Measurements from ENCODE around the gene KSR1. TPM values are rescaled to one million over a fixed set of nuclear protein-coding genes. Genes with fewer than 3 reads are reported as not detected.

The KSR1 gene
- total RNA-seq, 1 donor from 2014 or later, result 114 TPM

GRCh38 chr17:27593857-27594255 lies 137.6 kb downstream of the KSR1 start:
- ChIA-PET POLR2A (interaction anchor here (0.8 kb wide), 1 partner anchor 138 kb away, joined by 4 read pairs; no protein-coding TSS in a partner anchor), CTCF (no interaction called here)
- Mint-ChIP-seq H3K36me3 (ENCODE audit: low read depth) (peaks cover 59% of the 10 kb centered on the region), H3K27me3 (no peaks in the 10 kb centered on the region), H3K4me3 (no peak overlapping the region), H3K27ac (no peak overlapping the region), H3K9me3 (no peaks in the 10 kb centered on the region), H3K4me1 (no peaks in the 10 kb centered on the region)
- intact Hi-C loops (cut with micrococcal nuclease), result no loop called here
- DNase-seq (no peak), ATAC-seq (ENCODE audit: low read depth) (no peak)
- TF ChIP-seq CTCF (IDR thresholded peaks at IDR 0.05), result no peak

GRCh38 chr17:27595208-27595607 lies 139.0 kb downstream of the KSR1 start:
- no peak for ATAC-seq (ENCODE audit: low read depth)
- ChIA-PET POLR2A (no interaction called here), CTCF (interaction anchor here (1.3 to 1.5 kb wide), 2 partner anchors 215 to 358 kb away, joined by 4 read pairs; no protein-coding TSS in a partner anchor)
- intact Hi-C loops (cut with micrococcal nuclease), result no loop called here
- no peak for TF ChIP-seq CTCF (IDR thresholded peaks at IDR 0.05)
- DNase-seq, result no peak
- H3K9me3 Mint-ChIP-seq, result no peaks in the 10 kb centered on the region
- H3K36me3 Mint-ChIP-seq (ENCODE audit: low read depth), result peaks cover 46% of the 10 kb centered on the region
- peaks cover 2% of the 10 kb centered on the region for H3K4me1 Mint-ChIP-seq
- no peak overlapping the region for H3K4me3 Mint-ChIP-seq
- H3K27me3 Mint-ChIP-seq, result no peaks in the 10 kb centered on the region
- H3K27ac Mint-ChIP-seq, result no peak overlapping the region

GRCh38 chr17:27596096-27596495 lies 139.8 kb downstream of the KSR1 start:
- no peak for TF ChIP-seq CTCF (IDR thresholded peaks at IDR 0.05)
- no peaks in the 10 kb centered on the region for H3K9me3 Mint-ChIP-seq
- intact Hi-C loops (cut with micrococcal nuclease), result no loop called here
- CTCF ChIA-PET, result interaction anchor here (1.3 to 1.5 kb wide), 2 partner anchors 215 to 359 kb away, joined by 4 read pairs; no protein-coding TSS in a partner anchor
- no peak overlapping the region for H3K4me3 Mint-ChIP-seq
- POLR2A ChIA-PET, result no interaction called here
- H3K36me3 Mint-ChIP-seq (ENCODE audit: low read depth), result peaks cover 46% of the 10 kb centered on the region
- no peaks in the 10 kb centered on the region for H3K27me3 Mint-ChIP-seq
- peaks cover 2% of the 10 kb centered on the region for H3K4me1 Mint-ChIP-seq
- ATAC-seq (ENCODE audit: low read depth) (no peak), DNase-seq (no peak)
- no peak overlapping the region for H3K27ac Mint-ChIP-seq

DNA sequence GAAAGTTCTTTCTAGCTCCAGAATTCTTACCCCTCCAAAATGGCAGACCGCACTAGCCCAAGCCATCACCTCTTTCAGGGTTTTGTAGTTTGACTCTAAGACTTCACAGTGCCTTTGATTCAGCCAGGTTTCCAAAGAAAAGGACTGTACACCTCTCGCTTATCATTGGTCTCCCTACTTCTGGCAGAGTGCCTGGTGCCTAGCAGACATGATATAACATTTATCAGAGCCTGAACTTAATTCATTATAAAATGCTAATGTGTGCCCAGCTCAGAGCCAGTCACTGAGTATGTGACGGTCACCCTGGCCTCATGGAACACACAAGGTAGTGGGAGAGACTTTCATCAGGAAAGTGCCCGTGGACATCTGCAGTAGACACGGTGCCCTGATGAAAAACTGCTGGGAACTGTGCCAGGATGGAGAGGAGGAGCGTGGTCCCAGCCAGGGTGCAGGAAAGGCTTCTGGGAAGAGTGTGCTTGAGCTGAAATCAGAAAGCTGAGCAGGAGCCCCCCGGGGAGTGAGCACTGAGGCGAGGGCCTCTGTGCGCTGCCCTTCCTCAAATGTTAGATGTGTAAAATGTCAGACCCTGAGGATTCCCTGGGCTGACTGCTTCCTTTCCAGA lies 140.4 kb downstream of the KSR1 start:
- intact Hi-C loops (cut with micrococcal nuclease), result no loop called here
- no peak for ATAC-seq (ENCODE audit: low read depth)
- Mint-ChIP-seq H3K36me3 (ENCODE audit: low read depth) (peaks cover 52% of the 10 kb centered on the region), H3K4me1 (peaks cover 2% of the 10 kb centered on the region), H3K4me3 (no peak overlapping the region), H3K27ac (no peak overlapping the region), H3K9me3 (no peaks in the 10 kb centered on the region), H3K27me3 (no peaks in the 10 kb centered on the region)
- DNase-seq, result no peak
- ChIA-PET POLR2A (no interaction called here), CTCF (interaction anchor here (1.5 to 7.8 kb wide), 4 partner anchors 140 to 360 kb away, joined by 3 to 90 read pairs (median 4); partner anchors contain the start of gene KSR1)
- no peak for TF ChIP-seq CTCF (IDR thresholded peaks at IDR 0.05)

DNA sequence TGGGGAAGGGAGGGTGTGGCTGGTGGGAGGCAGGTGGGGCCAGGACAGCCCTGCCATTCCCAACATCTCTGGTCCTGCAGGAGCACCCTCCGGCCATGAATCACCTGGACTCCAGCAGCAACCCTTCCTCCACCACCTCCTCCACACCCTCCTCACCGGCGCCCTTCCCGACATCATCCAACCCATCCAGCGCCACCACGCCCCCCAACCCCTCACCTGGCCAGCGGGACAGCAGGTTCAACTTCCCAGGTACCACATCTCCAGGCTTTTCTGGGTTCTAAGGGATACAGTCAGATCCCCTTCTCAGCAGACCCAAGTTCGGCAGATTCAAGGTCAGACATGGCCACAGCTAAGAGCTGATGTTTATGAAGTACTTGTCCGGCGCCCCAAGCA lies 140.9 kb downstream of the KSR1 start:
- ATAC-seq (ENCODE audit: low read depth), result no peak
- H3K4me3 Mint-ChIP-seq, result no peak overlapping the region
- H3K4me1 Mint-ChIP-seq, result peaks cover 2% of the 10 kb centered on the region
- peaks cover 52% of the 10 kb centered on the region for H3K36me3 Mint-ChIP-seq (ENCODE audit: low read depth)
- POLR2A ChIA-PET, result no interaction called here
- CTCF ChIA-PET, result interaction anchor here (1.1 to 7.8 kb wide), 5 partner anchors 141 to 360 kb away, joined by 3 to 131 read pairs (median 4); partner anchors contain the start of gene KSR1
- TF ChIP-seq CTCF (IDR thresholded peaks at IDR 0.05), result no peak
- no peaks in the 10 kb centered on the region for H3K9me3 Mint-ChIP-seq
- DNase-seq, result no peak
- no peaks in the 10 kb centered on the region for H3K27me3 Mint-ChIP-seq
- no peak overlapping the region for H3K27ac Mint-ChIP-seq
- intact Hi-C loops (cut with micrococcal nuclease), result no loop called here
